ENCODE data around the gene ATOX1.

- TF ChIP-seq CTCF (IDR thresholded peaks at IDR 0.05) = no peak
- no peak for TF ChIP-seq POLR2AphosphoS5 (IDR thresholded peaks at IDR 0.05)
- TF ChIP-seq POLR2A (IDR thresholded peaks at IDR 0.05) = no peak
- TF ChIP-seq EP300 (IDR thresholded peaks at IDR 0.05) = no peak
Measured at GRCh38 chr5:151766975-151767374, 8.5 kb upstream of the ATOX1 start.
